ENCODE measurements around the gene ZFYVE16.

GRCh38 chr5:80414113-80414512 lies 6.2 kb downstream of the ZFYVE16 start:
- TF ChIP-seq CTCF (IDR thresholded peaks at IDR 0.05), result no peak
- no peak for TF ChIP-seq POLR2A (IDR thresholded peaks at IDR 0.05)

All from Peyer's patch (tissue), 4 donors.